GM13976 (cell line): ENCODE measurements around the gene RBM20.
A peak's percentile ranks its signal among the peaks of the same experiment; 100 is the strongest.

ENCODE experiments used
- DNase-seq: peaks from one replicate; pipeline ENCODE4 v3.0.0; 2012; ENCODE audit warnings: low spot score
- CTCF ChIP-seq: IDR thresholded peaks from 2 replicates; pipeline ENCODE4 v1.5.1; 2012; ENCODE audit warnings: borderline replicate concordance, mild to moderate bottlenecking; ENCODE audit not compliant: insufficient read depth; ENCODE audit errors: extremely low read depth, missing control alignments, control extremely low read depth
- in situ Hi-C: fragments of 300-500 bp; cut with MboI; formaldehyde crosslinking; loops from one replicate; pipeline ENCODE4 v1.12.0; 2022; ENCODE audit warnings: low sequenced_read_pairs, mixed read lengths, inconsistent platforms; ENCODE audit not compliant: unreplicated experiment

The RBM20 gene

GRCh38 chr10:110735620-110736027 is 91.5 kb downstream of the RBM20 start:
- in situ Hi-C loops = loop anchor here (25.0 kb wide), 1 partner anchor 602 kb away; no protein-coding TSS in a partner anchor
- no peak for DNase-seq
- no peak for TF ChIP-seq CTCF

- in situ Hi-C loops = loop anchor here (25.0 kb wide), 1 partner anchor 599 kb away; no protein-coding TSS in a partner anchor
- no peak for DNase-seq
- no peak for TF ChIP-seq CTCF
These were observed 93.9 kb downstream of the RBM20 start for GRCh38 chr10:110737886-110738634.

GRCh38 chr10:110739811-110740271 is 95.7 kb downstream of the RBM20 start:
- no peak for TF ChIP-seq CTCF
- in situ Hi-C loops = loop anchor here (25.0 kb wide), 1 partner anchor 597 kb away; no protein-coding TSS in a partner anchor
- no peak for DNase-seq

- TF ChIP-seq CTCF = no peak
- in situ Hi-C loops = loop anchor here (25.0 kb wide), 1 partner anchor 594 kb away; no protein-coding TSS in a partner anchor
- DNase-seq = no peak
These were observed 98.7 kb downstream of the RBM20 start for GRCh38 chr10:110742801-110743200.

GRCh38 chr10:110744782-110745181 is 100.6 kb downstream of the RBM20 start:
- TF ChIP-seq CTCF = no peak
- in situ Hi-C loops = loop anchor here (25.0 kb wide), 1 partner anchor 593 kb away; no protein-coding TSS in a partner anchor
- DNase-seq = no peak

GRCh38 chr10:110746254-110746826 is 102.2 kb downstream of the RBM20 start:
- in situ Hi-C loops = loop anchor here (25.0 kb wide), 1 partner anchor 591 kb away; no protein-coding TSS in a partner anchor
- peak; percentile 50 for TF ChIP-seq CTCF
- DNase-seq = peak; percentile 51
